Retinal pigment epithelial cell (primary cell): ENCODE data around the gene TPCN1.

Source experiments
- DNase-seq: peaks from one replicate; pipeline ENCODE4 v3.0.0-alpha.2; 2010; ENCODE audit warnings: low read depth
- H3K4me3 ChIP-seq: 2 replicates; pipeline ENCODE4 v1.5.1; 2011; ENCODE audit warnings: mild to moderate bottlenecking, low read length, control low read depth, moderate library complexity
- CTCF ChIP-seq: conservative IDR thresholded peaks from 2 replicates; pipeline ENCODE4 v1.5.1; 2011; ENCODE audit warnings: low read depth, low read length, control low read depth, inconsistent platforms

Gene TPCN1

DNA sequence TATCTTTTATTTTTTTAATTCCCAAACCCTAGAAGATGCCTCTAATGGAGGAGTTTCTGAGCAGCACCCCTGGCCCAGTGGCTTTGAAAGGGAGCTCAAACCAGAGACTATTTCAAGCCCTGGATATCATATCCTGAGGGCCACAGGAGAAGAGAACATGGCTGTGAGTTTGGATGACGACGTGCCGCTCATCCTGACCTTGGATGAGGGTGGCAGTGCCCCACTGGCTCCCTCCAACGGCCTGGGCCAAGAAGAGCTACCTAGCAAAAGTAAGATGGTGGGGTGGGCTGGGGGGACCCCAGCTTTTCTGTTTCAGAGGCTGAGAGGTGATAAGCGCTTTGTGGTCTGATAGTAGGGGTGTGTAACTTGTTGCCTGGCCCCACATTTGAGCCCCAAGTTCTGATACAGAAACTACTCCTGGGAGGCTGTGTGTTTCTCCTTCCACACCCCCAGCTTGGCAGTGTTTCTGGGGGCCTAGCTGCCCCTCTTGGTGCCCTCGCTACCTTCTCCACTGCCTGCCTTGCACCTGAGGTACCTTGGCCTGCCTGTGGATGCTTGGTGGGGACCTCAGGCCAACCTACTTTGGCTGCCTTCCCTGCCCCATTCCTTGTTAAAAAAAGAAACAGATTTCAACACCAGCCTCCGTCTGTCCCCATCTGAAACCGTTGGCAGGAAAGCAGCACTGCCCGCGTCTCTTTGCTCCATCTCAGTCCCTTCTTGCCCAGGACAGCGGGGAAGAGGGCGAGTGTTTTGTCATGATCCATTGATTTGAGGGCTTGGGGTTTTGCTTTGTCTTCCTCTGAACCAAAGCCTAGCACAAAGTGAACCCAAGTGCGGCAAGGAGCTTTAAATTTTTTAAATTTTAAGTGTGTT, 5.7 kb downstream of the TPCN1 start:
- no peak for TF ChIP-seq CTCF
- H3K4me3 ChIP-seq: no peak overlapping the region
- no peak for DNase-seq

DNA sequence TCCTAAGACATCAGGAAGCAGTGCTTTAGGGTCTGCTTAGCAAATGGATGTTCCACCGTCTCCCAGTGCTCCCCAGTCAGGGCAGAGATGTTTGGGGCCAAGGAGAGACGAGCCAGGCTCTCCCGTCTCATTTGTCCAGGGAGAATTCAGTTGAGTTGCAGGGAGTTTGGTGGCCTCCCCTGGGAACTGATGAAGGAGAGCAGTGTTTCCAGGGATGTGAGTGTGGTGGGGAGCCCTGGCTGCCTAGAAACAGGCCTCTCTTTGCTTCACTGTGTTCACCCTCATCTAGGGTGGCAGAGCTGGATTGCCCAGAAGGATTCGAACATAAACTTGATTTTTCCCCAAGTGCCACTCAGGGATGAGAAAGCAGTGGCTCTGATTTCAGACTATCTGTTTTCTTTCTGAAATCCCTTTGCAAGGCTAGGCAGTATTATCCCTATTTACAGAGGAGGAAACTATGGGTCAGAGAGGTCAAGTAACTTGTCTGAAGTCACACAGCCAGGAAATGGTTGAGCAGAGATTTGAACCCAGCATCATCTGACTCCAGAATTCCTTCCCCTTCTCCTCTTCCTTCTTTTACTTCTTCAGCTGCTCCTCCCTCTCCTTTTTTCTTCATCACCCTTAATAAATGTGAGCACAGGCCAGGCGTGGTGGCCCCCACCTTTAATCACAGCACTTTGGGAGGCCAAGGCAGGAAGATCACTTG, 6.6 kb downstream of the TPCN1 start:
- DNase-seq: no peak
- TF ChIP-seq CTCF: no peak
- H3K4me3 ChIP-seq: no peak overlapping the region

GRCh38 chr12:113228394-113229028, 7.2 kb downstream of the TPCN1 start:
- no peak for DNase-seq
- no peak overlapping the region for H3K4me3 ChIP-seq
- no peak for TF ChIP-seq CTCF

DNA sequence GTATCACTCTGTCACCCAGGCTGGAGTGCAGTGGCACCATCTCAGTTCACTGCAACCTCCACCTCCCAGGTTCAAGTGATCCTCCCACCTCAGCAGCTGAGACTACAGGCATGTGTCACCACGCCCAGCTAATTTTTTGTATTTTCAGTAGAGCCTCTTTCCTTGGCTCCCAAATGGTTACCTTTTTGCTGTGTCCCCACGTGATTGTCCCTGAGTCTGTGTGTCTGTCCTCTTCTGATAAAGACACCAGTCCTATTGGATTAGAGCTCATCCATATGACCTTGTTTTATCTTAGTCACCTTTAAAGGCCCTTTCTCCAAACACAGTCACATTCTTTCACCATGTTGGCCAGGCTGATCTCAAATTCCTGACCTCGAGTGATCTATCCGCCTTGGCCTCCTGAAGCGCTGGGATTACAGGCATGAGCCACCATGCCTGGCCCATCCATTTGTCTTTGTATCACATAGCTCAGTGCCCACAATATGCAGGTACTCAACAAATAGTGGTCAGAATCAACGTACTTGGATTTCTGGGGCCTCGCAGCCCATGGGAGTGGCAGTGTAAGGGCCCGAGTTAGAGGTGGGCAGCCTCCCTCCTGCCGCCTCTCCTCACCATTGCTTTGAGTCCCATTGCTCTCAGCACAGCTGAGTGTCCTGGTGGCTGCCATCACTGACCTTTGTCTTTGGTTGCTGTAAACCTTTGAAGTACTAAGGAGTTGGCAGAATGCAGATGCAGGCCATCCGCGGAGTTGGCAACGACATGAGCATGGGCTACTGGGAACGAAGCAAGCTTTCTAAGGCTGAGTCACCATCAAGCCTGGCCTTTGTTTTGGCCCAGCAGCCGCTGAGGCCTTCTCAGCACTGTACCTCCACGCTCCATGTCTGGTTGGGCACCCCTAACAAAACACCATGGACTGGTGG, 9.3 kb downstream of the TPCN1 start:
- no peak for DNase-seq
- no peak overlapping the region for H3K4me3 ChIP-seq
- no peak for TF ChIP-seq CTCF

DNA sequence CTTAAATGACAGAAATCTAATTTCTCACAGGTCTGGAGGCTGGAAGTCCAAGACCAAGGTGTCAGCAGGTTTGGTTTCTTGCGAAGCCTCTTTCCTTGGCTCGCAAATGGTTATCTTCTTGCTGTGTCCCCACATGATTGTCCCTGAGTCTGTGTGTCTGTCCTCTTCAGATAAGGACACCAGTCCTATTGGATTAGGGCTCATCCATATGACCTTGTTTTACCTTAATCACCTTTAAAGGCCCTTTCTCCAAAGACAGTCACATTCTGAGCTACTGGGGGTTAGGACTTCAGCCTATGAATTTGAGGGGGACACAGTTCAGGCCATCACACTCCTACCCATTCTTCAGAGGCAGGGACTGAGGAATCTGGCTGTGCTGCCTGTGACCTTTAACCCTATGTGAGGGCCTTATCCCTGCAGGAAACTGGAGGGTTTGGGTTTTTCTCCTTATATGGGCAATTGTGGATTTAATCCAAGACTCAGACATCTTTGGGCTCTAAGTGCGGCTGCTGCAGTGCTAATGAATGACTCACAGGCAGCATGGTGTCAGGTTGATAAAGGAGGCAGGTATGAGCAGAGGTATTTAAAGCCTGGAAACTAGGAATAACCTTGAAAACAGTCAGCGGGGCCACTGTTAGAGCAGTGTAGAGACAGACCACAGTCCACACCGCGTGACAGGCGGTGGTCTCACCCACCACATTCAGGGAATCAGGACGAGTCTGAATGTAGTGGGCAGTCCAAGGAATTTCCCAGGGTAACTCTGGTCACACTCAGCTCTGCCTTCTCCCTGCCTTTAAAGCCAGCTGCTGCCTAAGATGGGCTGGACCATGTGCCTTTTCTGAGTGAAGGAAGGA, 10.2 kb downstream of the TPCN1 start:
- no peak for TF ChIP-seq CTCF
- H3K4me3 ChIP-seq: no peak overlapping the region
- DNase-seq: peak; percentile 99
